Thyroid gland (tissue), 4 donors: ENCODE measurements around the gene MYO18A. TPM values are rescaled to one million over a fixed set of nuclear protein-coding genes. Genes with fewer than 3 reads are reported as not detected.

Experiments
- DNase-seq, 2 donors: peaks; one replicate each; pipeline ENCODE4 v3.0.0-alpha.2; 2019
- H3K27ac ChIP-seq, 3 donors: fragments of 200-600 bp; sonication (generic); 1 replicate in 2 of 3; 2 replicates in 1 of 3; pipeline ENCODE4 v1.5.1; 2016 to 2019; ENCODE audit warnings: mild to moderate bottlenecking in 1 of 3, moderate library complexity in 1 of 3
- H3K27me3 ChIP-seq: fragments of 200-600 bp; sonication (generic); one replicate; pipeline ENCODE4 v1.5.1; 2019
- H3K36me3 ChIP-seq, 2 donors: fragments of 200-600 bp; sonication (generic); one replicate each; pipeline ENCODE4 v1.5.1; 2016 to 2019
- H3K4me1 ChIP-seq, 2 donors: fragments of 200-600 bp; sonication (generic); one replicate each; pipeline ENCODE4 v1.5.1; 2017 to 2019
- H3K4me3 ChIP-seq, 3 donors: fragments of 200-600 bp; sonication (generic); replicated peaks in 1 of 3; 1 replicate in 2 of 3; 2 replicates in 1 of 3; pipeline ENCODE4 v1.5.1; 2016; ENCODE audit warnings: mild to moderate bottlenecking in 1 of 3
- H3K9me3 ChIP-seq: fragments of 200-600 bp; sonication (generic); one replicate; pipeline ENCODE4 v1.5.1; 2017
- POLR2A ChIP-seq, 2 donors: fragments of 450-650 bp; IDR thresholded peaks; one replicate each; pipeline ENCODE4 v1.6.1; 2017; ENCODE audit warnings: antibody characterized with exemption in 2 of 2, mild to moderate bottlenecking in 2 of 2, moderate library complexity in 1 of 2
- WGBS, 2 donors: methylation state at CpG; one replicate each; pipeline ENCODE4 v1.1.5; 2017; 5-methylcytosine and 5-hydroxymethylcytosine counted together
- intact Hi-C: fragments of 100-400 bp; cut with DNase I; formaldehyde crosslinking; loops from one replicate; pipeline ENCODE4 v1.15.1; 2023
- total RNA-seq, 4 donors: library from RNA; depleted of rRNA; stranded (reverse); fragments of >200 nt; gene quantifications; one replicate each; pipeline ENCODE4 v1.2.3, GENCODE V29; 2016
- TF ChIP-seq, protein P1 (sequence below), 6 experiments: fragments of 200-600 bp in 3 of 6; fragments of 450-650 bp in 3 of 6; sonication (generic) in 3 of 6; IDR thresholded peaks; one replicate each; pipeline ENCODE4 v1.5.1; 2016 to 2019; ENCODE audit warnings: antibody characterized with exemption in 6 of 6, mild to moderate bottlenecking in 2 of 6, inconsistent platforms in 1 of 6, moderate library complexity in 1 of 6

Gene MYO18A
- total RNA-seq, 4 donors from 2014 or later: 32.1 to 49.8 (median 40.6) TPM

DNA sequence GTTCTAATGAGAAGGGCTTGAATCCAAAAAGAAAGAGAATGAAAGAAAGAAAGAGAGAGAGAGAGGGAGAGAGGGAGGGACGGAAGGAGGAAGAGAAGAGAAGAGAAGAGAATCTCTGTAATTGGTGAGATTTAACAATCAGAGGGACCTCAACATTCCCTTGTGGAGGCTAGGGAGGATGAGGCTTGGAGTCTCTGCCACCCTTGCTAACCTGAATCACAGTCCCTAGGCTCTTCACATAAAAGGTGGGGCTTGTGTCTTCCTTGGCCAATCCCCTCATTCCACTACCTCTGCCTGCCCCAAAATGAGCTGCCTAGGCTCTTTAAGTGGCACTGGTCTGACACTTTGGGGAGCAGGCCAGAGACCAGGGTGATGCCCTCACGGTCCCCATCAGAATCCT, 107.2 kb downstream of the MYO18A start:
- 84 to 88% methylated on average over 1 to 2 of the region's 2 CpGs for WGBS, 2 donors
- H3K4me3 ChIP-seq: no peak overlapping the region

DNA sequence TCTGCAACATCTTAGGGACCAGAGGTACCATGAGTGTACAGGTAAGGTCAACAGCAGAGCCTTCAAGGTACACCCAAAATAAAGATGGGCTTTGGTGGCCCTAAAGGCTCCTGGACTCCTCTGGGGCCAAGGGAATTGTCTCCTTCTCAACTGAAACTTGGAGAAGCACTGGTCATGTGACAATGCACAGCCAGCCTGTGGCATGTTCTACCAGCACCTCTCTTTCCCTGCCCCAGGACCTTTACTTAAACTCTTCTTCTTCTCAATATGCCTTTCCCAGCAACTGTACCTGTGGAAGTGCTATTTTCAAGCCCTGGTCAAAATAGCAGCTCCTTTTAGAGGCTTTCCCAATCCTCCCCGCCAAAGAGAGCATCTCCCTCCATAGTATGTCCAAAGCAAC, 108.9 kb downstream of the MYO18A start:
- intact Hi-C loops: no loop called here
- WGBS, 2 donors: 94 to 95% methylated on average over 1 of the region's 1 CpG
- no peaks in the 10 kb centered on the region for H3K9me3 ChIP-seq

More for the DNA sequence above, 107.2 kb downstream of the MYO18A start:
- no peaks in the 10 kb centered on the region for H3K36me3 ChIP-seq
- TF ChIP-seq, protein P1, sequence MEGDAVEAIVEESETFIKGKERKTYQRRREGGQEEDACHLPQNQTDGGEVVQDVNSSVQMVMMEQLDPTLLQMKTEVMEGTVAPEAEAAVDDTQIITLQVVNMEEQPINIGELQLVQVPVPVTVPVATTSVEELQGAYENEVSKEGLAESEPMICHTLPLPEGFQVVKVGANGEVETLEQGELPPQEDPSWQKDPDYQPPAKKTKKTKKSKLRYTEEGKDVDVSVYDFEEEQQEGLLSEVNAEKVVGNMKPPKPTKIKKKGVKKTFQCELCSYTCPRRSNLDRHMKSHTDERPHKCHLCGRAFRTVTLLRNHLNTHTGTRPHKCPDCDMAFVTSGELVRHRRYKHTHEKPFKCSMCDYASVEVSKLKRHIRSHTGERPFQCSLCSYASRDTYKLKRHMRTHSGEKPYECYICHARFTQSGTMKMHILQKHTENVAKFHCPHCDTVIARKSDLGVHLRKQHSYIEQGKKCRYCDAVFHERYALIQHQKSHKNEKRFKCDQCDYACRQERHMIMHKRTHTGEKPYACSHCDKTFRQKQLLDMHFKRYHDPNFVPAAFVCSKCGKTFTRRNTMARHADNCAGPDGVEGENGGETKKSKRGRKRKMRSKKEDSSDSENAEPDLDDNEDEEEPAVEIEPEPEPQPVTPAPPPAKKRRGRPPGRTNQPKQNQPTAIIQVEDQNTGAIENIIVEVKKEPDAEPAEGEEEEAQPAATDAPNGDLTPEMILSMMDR (IDR thresholded peaks at IDR 0.05): no peak
- TF ChIP-seq POLR2A (IDR thresholded peaks at IDR 0.05): no peak
- H3K4me1 ChIP-seq: no peaks in the 10 kb centered on the region
- H3K27ac ChIP-seq: no peak overlapping the region
- H3K9me3 ChIP-seq: no peaks in the 10 kb centered on the region
- intact Hi-C loops: no loop called here
- no peak for DNase-seq
- no peaks in the 10 kb centered on the region for H3K27me3 ChIP-seq

GRCh38 chr17:29070781-29071180, 109.4 kb downstream of the MYO18A start:
- Histone ChIP-seq H3K4me3 (no peak overlapping the region), H3K9me3 (no peaks in the 10 kb centered on the region), H3K27ac (no peak overlapping the region), H3K4me1 (no peaks in the 10 kb centered on the region), H3K27me3 (no peaks in the 10 kb centered on the region), H3K36me3 (no peaks in the 10 kb centered on the region)
- intact Hi-C loops: no loop called here
- TF ChIP-seq, protein P1 (IDR thresholded peaks at IDR 0.05): no peak
- no peak for TF ChIP-seq POLR2A (IDR thresholded peaks at IDR 0.05)
- no peak for DNase-seq
- 80 to 86% methylated on average over 9 of the region's 9 CpGs for WGBS, 2 donors

More for the DNA sequence above, 108.9 kb downstream of the MYO18A start:
- TF ChIP-seq, protein P1 (IDR thresholded peaks at IDR 0.05): no peak
- no peak for TF ChIP-seq POLR2A (IDR thresholded peaks at IDR 0.05)
- Histone ChIP-seq H3K36me3 (no peaks in the 10 kb centered on the region), H3K4me1 (no peaks in the 10 kb centered on the region), H3K4me3 (no peak overlapping the region), H3K27ac (no peak overlapping the region), H3K27me3 (no peaks in the 10 kb centered on the region)
- no peak for DNase-seq

GRCh38 chr17:29070308-29070707, 109.9 kb downstream of the MYO18A start:
- intact Hi-C loops: no loop called here
- TF ChIP-seq, protein P1 (IDR thresholded peaks at IDR 0.05): no peak
- TF ChIP-seq POLR2A (IDR thresholded peaks at IDR 0.05): no peak
- 56 to 65% methylated on average over 10 of the region's 10 CpGs for WGBS, 2 donors
- Histone ChIP-seq H3K36me3 (no peaks in the 10 kb centered on the region), H3K4me1 (no peaks in the 10 kb centered on the region), H3K27me3 (no peaks in the 10 kb centered on the region), H3K9me3 (no peaks in the 10 kb centered on the region), H3K4me3 (no peak overlapping the region), H3K27ac (no peak overlapping the region)
- DNase-seq: no peak

DNA sequence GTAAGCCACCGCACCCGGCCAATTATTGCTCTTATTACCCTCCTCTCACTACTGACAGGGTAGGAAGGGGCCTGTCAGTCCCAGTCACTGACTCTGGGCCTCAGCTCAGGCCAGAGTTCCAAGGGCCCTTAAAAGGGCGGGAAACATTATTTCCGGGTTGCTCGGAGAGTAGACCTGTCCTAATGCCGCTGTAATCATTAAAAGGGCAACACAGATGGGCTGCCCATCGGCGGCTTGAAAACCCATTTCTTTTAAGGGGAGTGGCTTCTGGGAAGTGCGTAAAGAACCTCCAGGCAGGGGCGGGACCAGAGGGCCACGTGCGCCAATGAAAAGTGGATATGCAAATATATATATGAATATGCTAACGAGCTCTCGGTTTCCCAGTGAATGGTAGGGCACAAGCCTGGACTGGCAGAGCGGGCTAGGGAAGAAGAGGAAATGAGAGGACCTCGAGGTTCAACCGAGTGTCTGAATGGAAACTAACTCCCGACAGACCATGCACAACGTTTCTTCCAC, 110.6 kb downstream of the MYO18A start:
- TF ChIP-seq POLR2A (IDR thresholded peaks at IDR 0.05): no peak
- TF ChIP-seq, protein P1 (IDR thresholded peaks at IDR 0.05): no peak
- no peak for DNase-seq
- Histone ChIP-seq H3K27ac (no peak overlapping the region), H3K36me3 (no peaks in the 10 kb centered on the region), H3K4me3 (no peak overlapping the region), H3K4me1 (no peaks in the 10 kb centered on the region), H3K9me3 (no peaks in the 10 kb centered on the region), H3K27me3 (no peaks in the 10 kb centered on the region)
- intact Hi-C loops: no loop called here
- WGBS, 2 donors: 50 to 55% methylated on average over 19 of the region's 19 CpGs
